HG03558 (cell line): ENCODE measurements around the gene IFITM2.
"Not testable (repeated sequence)": the region's sequence is repeated elsewhere in the genome, so short reads cannot be mapped to it uniquely, and the experiment has no call there.

Experiments used
- ATAC-seq: cut with Tn5 transposase; IDR thresholded peaks from one replicate; pipeline ENCODE4 v1.9.1; 2021; ENCODE audit warnings: moderate number of reproducible peaks; ENCODE audit not compliant: unreplicated experiment; ENCODE audit errors: extremely low read depth

The IFITM2 gene

GRCh38 chr11:280706-281485 is 26.7 kb upstream of the IFITM2 start:
- ATAC-seq: no peak

GRCh38 chr11:281486-282161 is 26.0 kb upstream of the IFITM2 start:
- no peak for ATAC-seq

- no peak for ATAC-seq
Measured at GRCh38 chr11:282171-282570, 25.4 kb upstream of the IFITM2 start.

- no peak for ATAC-seq
Measured at GRCh38 chr11:282630-283360, 24.8 kb upstream of the IFITM2 start.

GRCh38 chr11:283405-284104 is 24.1 kb upstream of the IFITM2 start:
- no peak for ATAC-seq

GRCh38 chr11:284105-285020 is 23.3 kb upstream of the IFITM2 start:
- ATAC-seq: no peak

GRCh38 chr11:285021-285893 is 22.4 kb upstream of the IFITM2 start:
- no peak for ATAC-seq

- ATAC-seq: no peak
Measured at GRCh38 chr11:285894-286220, 21.8 kb upstream of the IFITM2 start.

GRCh38 chr11:286977-287820 is 20.4 kb upstream of the IFITM2 start:
- ATAC-seq: not testable (repeated sequence)

- ATAC-seq: no peak
Measured at GRCh38 chr11:287821-288477, 19.7 kb upstream of the IFITM2 start.

GRCh38 chr11:288478-289397 is 18.9 kb upstream of the IFITM2 start, which contains the start of gene PGGHG:
TSS of gene PGGHG (plus strand) at chr11:289126. CDS start at chr11:289817, 691 bp downstream.
- ATAC-seq: no peak

GRCh38 chr11:289398-289711 is 18.3 kb upstream of the IFITM2 start:
- no peak for ATAC-seq

- ATAC-seq: no peak
Measured at GRCh38 chr11:289712-290620, 17.6 kb upstream of the IFITM2 start.

GRCh38 chr11:290621-291231 is 16.9 kb upstream of the IFITM2 start:
- no peak for ATAC-seq
